ENCODE results near the gene KRT3.

KRT3 gene

GRCh38 chr12:52813885-52814709 lies 18.2 kb upstream of the KRT3 start, which contains the start of gene KRT4:
TSS of gene KRT4 (minus strand) at chr12:52814116. CDS start at chr12:52814058, 58 bp downstream.
- no peak for DNase-seq (ENCODE audit: low read depth in 2 of 2)

GRCh38 chr12:52813203-52813819 lies 17.4 kb upstream of the KRT3 start:
- no peak for DNase-seq (ENCODE audit: low read depth in 2 of 2)

- no peak for DNase-seq (ENCODE audit: low read depth in 2 of 2)
These were observed 16.8 kb upstream of the KRT3 start for GRCh38 chr12:52812749-52813148.

GRCh38 chr12:52812073-52812400 lies 16.1 kb upstream of the KRT3 start:
- DNase-seq (ENCODE audit: low read depth in 2 of 2) = no peak

- no peak for DNase-seq (ENCODE audit: low read depth in 2 of 2)
These were observed 15.5 kb upstream of the KRT3 start for GRCh38 chr12:52811191-52812072.

GRCh38 chr12:52810554-52810953 lies 14.6 kb upstream of the KRT3 start:
- DNase-seq (ENCODE audit: low read depth in 2 of 2) = no peak

- DNase-seq (ENCODE audit: low read depth in 2 of 2) = no peak
These were observed 13.2 kb upstream of the KRT3 start for GRCh38 chr12:52809166-52809565.

GRCh38 chr12:52808573-52809160 lies 12.8 kb upstream of the KRT3 start:
- no peak for DNase-seq (ENCODE audit: low read depth in 2 of 2)

GRCh38 chr12:52807544-52808470 lies 11.9 kb upstream of the KRT3 start:
- DNase-seq (ENCODE audit: low read depth in 2 of 2) = no peak

- no peak for DNase-seq (ENCODE audit: low read depth in 2 of 2)
These were observed 11.1 kb upstream of the KRT3 start for GRCh38 chr12:52806821-52807543.

- DNase-seq (ENCODE audit: low read depth in 2 of 2) = no peak
These were observed 10.4 kb upstream of the KRT3 start for GRCh38 chr12:52806169-52806811.

GRCh38 chr12:52805739-52806138 lies 9.8 kb upstream of the KRT3 start:
- no peak for DNase-seq (ENCODE audit: low read depth in 2 of 2)

GRCh38 chr12:52805000-52805399 lies 9.1 kb upstream of the KRT3 start:
- no peak for DNase-seq (ENCODE audit: low read depth in 2 of 2)

GRCh38 chr12:52802442-52802841 lies 6.5 kb upstream of the KRT3 start:
- DNase-seq (ENCODE audit: low read depth in 2 of 2) = no peak

GRCh38 chr12:52801773-52802172 lies 5.9 kb upstream of the KRT3 start:
- no peak for DNase-seq (ENCODE audit: low read depth in 2 of 2)

GRCh38 chr12:52800259-52800917 lies 4.5 kb upstream of the KRT3 start:
- DNase-seq (ENCODE audit: low read depth in 2 of 2) = no peak

- no peak for DNase-seq (ENCODE audit: low read depth in 2 of 2)
These were observed 3.7 kb upstream of the KRT3 start for GRCh38 chr12:52799505-52800211.

- DNase-seq (ENCODE audit: low read depth in 2 of 2) = no peak
These were observed 3.0 kb upstream of the KRT3 start for GRCh38 chr12:52798671-52799504.

All from stimulated activated CD8-positive, alpha-beta memory T cell treated with anti-CD3 and anti-CD28 coated beads, Interleukin-2, amount 100 ng/mL, for 48 hours (primary cell).